GM19397 (cell line): ENCODE data around the gene KRTAP9-2.
"Not testable (repeated sequence)": the region's sequence is repeated elsewhere in the genome, so short reads cannot be mapped to it uniquely, and the experiment has no call there.

Experiments
- ATAC-seq: cut with Tn5 transposase; IDR thresholded peaks from one replicate; pipeline ENCODE4 v1.9.1; 2021; ENCODE audit warnings: mild to moderate bottlenecking, moderate library complexity; ENCODE audit not compliant: unreplicated experiment

The KRTAP9-2 gene

DNA sequence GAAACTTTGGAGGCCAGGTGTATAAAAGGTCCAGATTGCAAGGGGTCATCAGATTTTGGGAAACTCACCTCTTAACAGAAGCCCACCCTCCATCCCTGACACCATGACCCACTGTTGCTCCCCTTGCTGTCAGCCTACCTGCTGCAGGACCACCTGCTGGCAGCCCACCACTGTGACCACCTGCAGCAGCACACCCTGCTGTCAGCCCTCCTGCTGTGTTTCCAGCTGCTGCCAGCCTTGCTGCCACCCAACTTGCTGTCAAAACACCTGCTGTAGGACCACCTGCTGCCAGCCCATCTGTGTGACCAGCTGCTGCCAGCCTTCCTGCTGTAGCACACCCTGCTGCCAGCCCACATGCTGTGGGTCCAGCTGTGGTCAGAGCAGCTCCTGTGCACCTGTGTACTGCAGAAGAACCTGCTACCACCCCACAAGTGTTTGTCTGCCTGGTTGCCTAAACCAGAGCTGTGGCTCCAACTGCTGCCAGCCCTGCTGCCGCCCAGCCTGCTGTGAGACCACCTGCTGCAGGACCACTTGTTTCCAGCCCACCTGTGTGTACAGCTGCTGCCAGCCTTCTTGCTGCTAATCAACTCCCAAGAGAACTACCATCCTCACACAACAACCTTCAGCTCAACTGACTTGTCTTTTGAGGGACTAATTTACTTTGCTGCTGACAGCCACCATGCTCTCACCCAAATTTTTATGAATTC is 6.1 kb downstream of the KRTAP9-2 start, which contains the start of gene KRTAP9-3:
KRTAP9-3 (plus strand) TSS at position 51 of the 707 bp plus-strand sequence; CDS start at position 104, 53 bp downstream.
- ATAC-seq = not testable (repeated sequence)

DNA sequence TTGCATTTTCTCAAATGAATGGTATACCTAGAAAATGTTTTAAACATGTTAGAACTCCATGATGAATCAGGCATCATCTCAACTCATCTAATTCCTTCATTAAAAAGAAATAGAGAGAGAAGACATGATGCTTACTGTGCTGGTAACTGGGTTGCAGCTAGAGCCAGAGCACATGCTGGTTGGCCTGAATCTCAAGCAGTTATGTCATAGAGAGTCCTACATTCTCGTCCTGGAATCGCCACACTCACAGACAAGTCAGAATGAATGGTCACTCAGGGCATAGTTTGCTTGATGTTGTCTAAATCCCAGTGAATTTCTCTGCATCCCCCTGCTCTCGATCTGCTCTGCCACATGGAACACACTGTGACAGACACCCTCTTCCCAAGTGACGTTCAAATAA is 10.7 kb downstream of the KRTAP9-2 start:
- ATAC-seq = not testable (repeated sequence)

GRCh38 chr17:41237949-41238437 is 11.5 kb downstream of the KRTAP9-2 start, which contains the start of gene KRTAP9-8:
KRTAP9-8 (plus strand) TSS chr17:41237999; CDS start chr17:41238052, 53 bp downstream.
- not testable (repeated sequence) for ATAC-seq

DNA sequence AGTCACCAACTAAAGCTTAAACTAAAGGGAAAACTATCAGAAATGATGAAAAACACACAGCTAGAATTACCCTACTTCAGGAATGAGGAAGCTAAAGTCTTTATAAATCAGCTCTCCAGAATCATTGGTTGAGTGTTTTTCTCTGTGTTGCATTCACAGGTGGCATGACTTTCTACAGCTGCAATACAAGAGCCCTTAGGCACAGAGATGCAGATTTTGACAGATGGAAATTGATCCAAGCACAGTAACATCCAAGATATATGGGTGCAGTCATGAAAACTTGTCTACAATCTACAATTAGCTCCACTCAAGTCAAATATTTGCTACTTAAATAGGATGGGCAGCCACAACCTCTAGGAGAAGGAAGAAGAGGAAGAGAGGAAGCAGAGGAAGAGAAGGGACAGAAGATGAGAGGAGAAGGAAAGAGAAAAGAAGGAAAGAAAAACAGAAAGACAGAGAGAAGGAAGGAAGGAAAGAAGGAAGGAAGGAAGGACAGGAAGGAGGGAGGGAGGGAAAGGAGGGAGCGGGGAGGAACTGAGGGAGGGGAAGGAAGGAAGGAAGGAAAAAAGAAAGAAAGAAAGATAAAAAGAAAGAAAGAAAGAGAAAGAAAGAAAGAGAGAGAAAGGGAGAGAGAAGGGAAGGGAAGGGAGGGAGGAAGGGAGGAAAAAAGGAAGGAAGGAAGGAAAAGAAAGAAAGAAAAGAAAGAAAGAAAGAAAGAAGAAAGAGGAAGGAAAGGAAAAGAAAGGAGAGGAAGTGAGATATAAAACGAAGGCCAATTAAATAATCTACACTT is 20.7 kb downstream of the KRTAP9-2 start:
- ATAC-seq = not testable (repeated sequence)

DNA sequence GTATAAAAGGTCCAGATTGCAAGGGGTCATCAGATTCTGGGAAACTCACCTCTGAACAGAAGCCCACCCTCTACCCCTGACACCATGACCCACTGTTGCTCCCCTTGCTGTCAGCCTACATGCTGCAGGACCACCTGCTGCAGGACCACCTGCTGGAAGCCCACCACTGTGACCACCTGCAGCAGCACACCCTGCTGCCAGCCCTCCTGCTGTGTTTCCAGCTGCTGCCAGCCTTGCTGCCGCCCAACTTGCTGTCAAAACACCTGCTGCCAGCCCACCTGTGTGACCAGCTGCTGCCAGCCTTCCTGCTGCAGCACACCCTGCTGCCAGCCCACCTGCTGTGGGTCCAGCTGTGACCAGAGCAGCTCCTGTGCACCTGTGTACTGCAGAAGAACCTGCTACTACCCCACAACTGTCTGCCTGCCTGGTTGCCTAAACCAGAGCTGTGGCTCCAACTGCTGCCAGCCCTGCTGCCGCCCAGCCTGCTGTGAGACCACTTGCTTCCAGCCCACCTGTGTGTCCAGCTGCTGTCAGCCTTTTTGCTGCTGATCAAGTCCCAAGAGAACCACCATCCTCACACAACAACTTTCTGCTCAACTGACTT is 23.3 kb downstream of the KRTAP9-2 start, which contains the start of gene KRTAP9-4:
KRTAP9-4 (plus strand) TSS at position 51 of the 604 bp plus-strand sequence; CDS start at position 85, 34 bp downstream.
- not testable (repeated sequence) for ATAC-seq

DNA sequence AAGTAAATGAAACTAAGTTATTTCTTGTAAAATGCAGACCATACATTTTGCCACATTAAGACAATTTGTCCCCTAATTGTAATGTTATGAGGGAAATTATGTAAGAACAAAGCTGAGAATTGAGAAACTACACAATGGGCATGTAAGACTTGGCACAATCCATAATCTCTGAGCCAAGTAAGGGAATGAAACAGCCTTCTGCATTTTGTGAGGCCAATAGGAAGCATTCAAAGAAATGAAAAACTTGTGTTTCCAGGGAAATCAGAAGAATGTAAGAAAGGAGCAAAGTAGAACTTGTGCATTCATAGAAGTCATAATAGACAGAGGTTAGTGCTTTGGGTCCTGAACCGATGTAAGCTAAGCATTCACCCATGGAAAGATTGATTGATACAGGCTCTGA is 24.8 kb downstream of the KRTAP9-2 start:
- no peak for ATAC-seq

GRCh38 chr17:41254861-41255260 is 28.4 kb downstream of the KRTAP9-2 start:
- no peak for ATAC-seq

DNA sequence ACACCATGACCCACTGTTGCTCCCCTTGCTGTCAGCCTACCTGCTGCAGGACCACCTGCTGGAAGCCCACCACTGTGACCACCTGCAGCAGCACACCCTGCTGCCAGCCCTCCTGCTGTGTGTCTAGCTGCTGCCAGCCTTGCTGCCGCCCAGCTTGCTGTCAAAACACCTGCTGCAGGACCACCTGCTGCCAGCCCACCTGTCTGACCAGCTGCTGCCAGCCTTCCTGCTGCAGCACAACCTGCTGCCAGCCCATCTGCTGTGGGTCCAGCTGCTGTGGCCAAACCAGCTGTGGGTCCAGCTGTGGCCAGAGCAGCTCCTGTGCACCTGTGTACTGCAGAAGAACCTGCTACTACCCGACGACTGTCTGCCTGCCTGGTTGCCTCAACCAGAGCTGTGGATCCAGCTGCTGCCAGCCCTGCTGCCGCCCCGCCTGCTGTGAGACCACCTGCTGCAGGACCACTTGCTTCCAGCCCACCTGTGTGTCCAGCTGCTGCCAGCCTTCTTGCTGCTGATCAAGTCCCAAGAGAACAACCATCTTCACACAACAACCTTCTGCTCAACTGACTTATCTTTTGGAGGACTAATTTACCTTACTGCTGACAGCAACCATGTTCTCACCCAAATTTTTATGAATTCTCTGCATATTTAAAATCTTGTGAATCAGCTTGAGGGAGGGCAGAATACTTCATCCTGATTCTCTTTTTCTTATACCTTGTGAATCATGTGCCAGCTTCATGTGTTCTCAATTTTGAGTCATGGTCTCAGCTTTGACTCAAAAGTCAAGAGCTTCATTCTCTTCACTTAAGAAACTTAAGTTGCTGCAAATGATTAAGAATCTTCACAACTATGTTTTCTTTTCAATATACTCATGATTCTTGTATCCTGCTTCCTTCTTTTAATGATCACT is 29.2 kb downstream of the KRTAP9-2 start, which contains the start of gene KRTAP9-9:
KRTAP9-9 (plus strand) TSS at position 4 of the 910 bp plus-strand sequence.
- ATAC-seq = not testable (repeated sequence)

DNA sequence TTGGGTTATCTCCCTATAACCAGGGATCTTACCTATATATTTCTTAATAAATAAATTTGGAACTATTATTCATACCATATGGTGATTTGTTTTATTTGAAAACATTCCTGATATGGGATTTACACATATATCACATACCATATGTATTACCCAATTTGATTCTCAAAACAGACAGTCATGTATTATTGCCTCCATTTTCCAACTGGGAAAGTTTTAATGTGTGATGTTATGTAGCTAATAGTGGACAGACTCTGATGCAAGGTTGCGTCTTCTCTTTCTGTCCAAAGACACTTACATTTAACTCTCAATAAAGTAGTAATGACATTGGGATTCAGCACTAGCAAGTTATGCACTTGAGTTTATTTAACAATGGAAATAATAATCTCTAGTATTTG is 29.8 kb downstream of the KRTAP9-2 start:
- no peak for ATAC-seq

- ATAC-seq = no peak
Observed at GRCh38 chr17:41258406-41258805, 32.0 kb downstream of the KRTAP9-2 start.

DNA sequence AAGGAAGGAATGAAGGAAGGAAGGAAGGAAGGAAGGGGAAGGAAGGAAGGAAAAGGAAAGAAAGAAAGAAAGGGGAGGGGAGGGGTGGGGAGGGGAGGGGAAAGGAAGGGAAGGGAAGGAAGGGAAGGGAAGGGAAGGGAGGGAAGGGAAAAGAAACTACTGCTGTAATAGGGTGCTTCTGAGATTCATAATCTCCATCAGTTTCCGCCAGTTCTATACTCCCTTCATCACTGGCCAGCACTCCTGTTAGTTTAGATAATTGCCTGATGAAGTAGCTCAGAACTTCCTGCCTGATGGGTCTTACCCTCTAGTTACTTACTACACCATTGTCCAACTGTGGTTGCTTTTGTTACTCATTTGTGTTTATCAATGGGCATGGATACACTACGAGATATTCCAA is 36.8 kb downstream of the KRTAP9-2 start:
- no peak for ATAC-seq

DNA sequence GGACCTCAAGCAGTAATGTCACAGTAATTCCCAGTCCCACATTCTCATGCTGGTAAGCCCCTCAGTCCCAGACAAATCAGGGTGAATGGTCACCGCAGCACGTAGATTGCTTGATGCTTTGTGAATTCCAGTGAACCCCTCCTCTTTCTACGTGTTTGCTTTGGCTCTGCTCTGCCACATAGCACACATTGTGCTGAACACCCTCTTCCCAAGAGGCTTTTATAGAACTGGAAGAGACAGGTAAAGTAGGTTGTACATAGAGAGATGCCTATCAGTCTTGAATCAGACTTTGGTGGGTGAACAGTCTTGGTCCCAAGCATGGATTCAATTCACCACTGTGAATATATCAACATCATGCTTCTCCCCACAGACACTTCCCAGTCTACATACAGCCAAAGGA is 38.2 kb downstream of the KRTAP9-2 start:
- no peak for ATAC-seq

GRCh38 chr17:41265078-41265477 is 38.6 kb downstream of the KRTAP9-2 start, which contains the start of gene KRTAP9-6:
KRTAP9-6 (plus strand) TSS chr17:41265378; CDS start chr17:41265378, 0 bp downstream.
- ATAC-seq = no peak

GRCh38 chr17:41267711-41268110 is 41.3 kb downstream of the KRTAP9-2 start:
- no peak for ATAC-seq

- not testable (repeated sequence) for ATAC-seq
Observed at GRCh38 chr17:41271323-41271722, 44.9 kb downstream of the KRTAP9-2 start.

DNA sequence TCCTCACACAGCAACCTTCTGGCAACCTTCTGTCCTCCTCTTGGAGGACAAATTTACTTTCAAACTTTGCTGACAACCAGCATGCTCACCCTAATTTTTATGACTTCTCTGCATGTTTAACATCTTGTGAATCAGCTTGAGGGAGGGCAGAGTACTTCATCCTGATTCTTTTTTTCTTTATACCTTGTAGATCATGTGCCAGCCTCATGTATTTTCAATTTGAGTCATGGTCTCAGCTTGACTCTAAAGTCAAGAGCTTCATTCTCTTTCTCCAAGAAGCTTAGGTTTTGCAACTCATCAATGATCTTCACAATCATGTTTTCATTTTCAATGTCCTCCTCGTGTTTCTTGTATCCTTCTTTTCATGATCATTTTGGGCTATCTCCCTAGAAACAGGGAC is 45.4 kb downstream of the KRTAP9-2 start:
- ATAC-seq = no peak

DNA sequence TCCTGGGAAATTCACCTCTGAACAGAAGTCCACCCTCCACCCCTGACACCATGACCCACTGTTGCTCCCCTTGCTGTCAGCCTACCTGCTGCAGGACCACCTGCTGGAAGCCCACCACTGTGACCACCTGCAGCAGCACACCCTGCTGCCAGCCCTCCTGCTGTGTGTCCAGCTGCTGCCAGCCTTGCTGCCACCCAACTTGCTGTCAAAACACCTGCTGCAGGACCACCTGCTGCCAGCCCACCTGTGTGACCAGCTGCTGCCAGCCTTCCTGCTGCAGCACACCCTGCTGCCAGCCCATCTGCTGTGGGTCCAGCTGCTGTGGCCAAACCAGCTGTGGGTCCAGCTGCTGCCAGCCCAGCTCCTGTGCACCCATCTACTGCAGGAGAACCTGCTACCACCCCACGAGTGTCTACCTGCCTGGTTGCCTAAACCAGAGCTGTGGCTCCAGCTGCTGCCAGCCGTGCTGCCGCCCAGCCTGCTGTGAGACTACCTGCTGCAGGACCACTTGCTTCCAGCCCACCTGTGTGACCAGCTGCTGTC is 49.3 kb downstream of the KRTAP9-2 start, which contains the start of gene KRTAP9-7:
KRTAP9-7 (plus strand) TSS at position 51 of the 543 bp plus-strand sequence; CDS start at position 51, 0 bp downstream.
- not testable (repeated sequence) for ATAC-seq
